Neuronal stem cell (in vitro differentiated cells): ENCODE results near the gene GPANK1.

Experiments
- DNase-seq: peaks from one replicate; pipeline ENCODE4 v3.0.0-alpha.2; 2013; ENCODE audit warnings: low spot score
- H2AFZ ChIP-seq: one replicate; pipeline ENCODE4 v1.6.1; 2013; ENCODE audit warnings: mild to moderate bottlenecking, low read length, inconsistent platforms
- H2AK5ac ChIP-seq: 2 replicates; pipeline ENCODE4 v1.6.1; 2013; ENCODE audit warnings: low read depth, mild to moderate bottlenecking, inconsistent platforms, low read length, moderate library complexity, mixed read lengths
- H2BK120ac ChIP-seq: 2 replicates; pipeline ENCODE4 v1.6.1; 2013; ENCODE audit warnings: low read depth, mild to moderate bottlenecking, inconsistent platforms, low read length, moderate library complexity, mixed read lengths
- H2BK12ac ChIP-seq: one replicate; pipeline ENCODE4 v1.6.1; 2013; ENCODE audit warnings: low read length, inconsistent platforms
- H2BK15ac ChIP-seq: 2 replicates; pipeline ENCODE4 v1.6.1; 2013; ENCODE audit warnings: mild to moderate bottlenecking, low read length, inconsistent platforms, mixed read lengths
- H2BK5ac ChIP-seq: one replicate; pipeline ENCODE4 v1.6.1; 2013; ENCODE audit warnings: inconsistent platforms, mild to moderate bottlenecking, low read length, moderate library complexity
- H3K14ac ChIP-seq: one replicate; pipeline ENCODE4 v1.6.1; 2013; ENCODE audit warnings: low read length, inconsistent platforms
- H3K18ac ChIP-seq: 2 replicates; pipeline ENCODE4 v1.6.1; 2013; ENCODE audit warnings: low read length, inconsistent platforms
- H3K23ac ChIP-seq: 2 replicates; pipeline ENCODE4 v1.6.1; 2013; ENCODE audit warnings: low read depth, mild to moderate bottlenecking, mixed read lengths, low read length, inconsistent platforms; ENCODE audit not compliant: poor library complexity
- H3K27ac ChIP-seq: replicated peaks from 3 replicates; pipeline ENCODE4 v1.5.1; 2013; ENCODE audit warnings: low read length, inconsistent platforms
- H3K27me3 ChIP-seq, 3 experiments: 2 replicates each; pipeline ENCODE4 v1.6.1; 2013; ENCODE audit warnings: low read length in 3 of 3, mild to moderate bottlenecking in 2 of 3, inconsistent platforms in 1 of 3, low read depth in 1 of 3, mixed read lengths in 1 of 3, moderate library complexity in 1 of 3; ENCODE audit not compliant: control insufficient read depth in 3 of 3, insufficient read depth in 3 of 3
- H3K36me3 ChIP-seq, 2 donors: replicated peaks in 1 of 2; 2 replicates each; pipeline ENCODE4 v1.6.1; 2013; ENCODE audit warnings: low read length in 2 of 2; ENCODE audit not compliant: control insufficient read depth in 2 of 2, insufficient read depth in 2 of 2
- H3K4ac ChIP-seq: 2 replicates; pipeline ENCODE4 v1.6.1; 2013; ENCODE audit warnings: inconsistent platforms, mild to moderate bottlenecking, low read length, moderate library complexity
- H3K4me1 ChIP-seq, 2 donors: 1 replicate in 1 of 2; 2 replicates in 1 of 2; pipeline ENCODE4 v1.6.1; 2013; ENCODE audit warnings: low read length in 2 of 2, low read depth in 1 of 2; ENCODE audit not compliant: control insufficient read depth in 2 of 2, insufficient read depth in 1 of 2
- H3K4me2 ChIP-seq: one replicate; pipeline ENCODE4 v1.6.1; 2013; ENCODE audit warnings: mild to moderate bottlenecking, low read length, inconsistent platforms; ENCODE audit not compliant: insufficient read depth, poor library complexity, severe bottlenecking
- H3K4me3 ChIP-seq, 2 donors: 2 replicates each; pipeline ENCODE4 v1.5.1; 2013; ENCODE audit warnings: low read length in 2 of 2, mild to moderate bottlenecking in 2 of 2, inconsistent platforms in 1 of 2, moderate library complexity in 1 of 2
- H3K79me1 ChIP-seq: one replicate; pipeline ENCODE4 v1.6.1; 2013; ENCODE audit warnings: low read depth, mild to moderate bottlenecking, inconsistent platforms, low read length, moderate library complexity
- H3K9ac ChIP-seq: one replicate; pipeline ENCODE4 v1.6.1; 2013; ENCODE audit warnings: mild to moderate bottlenecking, low read depth, low read length, inconsistent platforms; ENCODE audit not compliant: poor library complexity
- H3K9me3 ChIP-seq, 2 donors: replicated peaks in 1 of 2; 2 replicates each; pipeline versions ENCODE3 to v1.6.1; 2013; ENCODE audit warnings: low read length in 2 of 2, mild to moderate bottlenecking in 2 of 2, inconsistent platforms in 1 of 2, low read depth in 1 of 2, mixed read lengths in 1 of 2, moderate library complexity in 1 of 2; ENCODE audit not compliant: control insufficient read depth in 2 of 2, insufficient read depth in 1 of 2
- H4K8ac ChIP-seq: one replicate; pipeline ENCODE4 v1.6.1; 2013; ENCODE audit warnings: low read depth, mild to moderate bottlenecking, inconsistent platforms, low read length, moderate library complexity
- H4K91ac ChIP-seq: one replicate; pipeline ENCODE4 v1.6.1; 2013; ENCODE audit warnings: low read length, low read depth, mild to moderate bottlenecking, inconsistent platforms; ENCODE audit not compliant: poor library complexity
- WGBS, 2 donors: extraction: QIAGEN DNeasy Blood & Tissue Kit; methylation state at CpG; one replicate each; pipeline ENCODE4 v1.1.7; 2013; ENCODE audit warnings: missing lambda C conversion rate in 2 of 2, mixed read lengths in 1 of 2; ENCODE audit not compliant: insufficient read length in 2 of 2, insufficient replicate concordance in 1 of 2; ENCODE audit errors: extremely low coverage in 2 of 2; 5-methylcytosine and 5-hydroxymethylcytosine counted together

GPANK1 gene

DNA sequence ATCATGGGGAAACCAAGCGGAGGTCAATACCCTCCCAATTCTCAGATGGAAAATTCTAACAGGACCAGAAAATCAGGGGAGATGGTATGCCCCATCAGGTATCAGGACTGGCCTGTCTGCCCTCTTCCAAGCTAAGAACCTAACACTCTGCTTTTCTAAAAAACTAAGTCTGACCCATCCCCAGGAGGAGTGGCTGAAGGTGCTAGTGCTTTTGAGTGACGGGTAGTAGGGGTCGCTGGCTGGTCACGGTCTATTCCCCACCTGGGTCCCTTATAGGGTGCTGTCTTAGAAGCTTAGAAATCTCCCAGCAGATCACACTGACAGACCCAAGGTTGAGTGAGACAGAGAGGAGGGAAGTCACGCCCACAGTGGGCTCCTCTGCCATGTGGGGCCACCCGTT lies 28.7 kb upstream of the GPANK1 start:
- Histone ChIP-seq H3K27me3 (no peaks in the 10 kb centered on the region), H3K9me3 (no peaks in the 10 kb centered on the region), H3K36me3 (peaks cover 41 to 94% of the 10 kb centered on the region in 2 donors), H4K8ac (no peak overlapping the region), H3K9ac (no peak overlapping the region), H3K27ac (no peak overlapping the region), H3K4me1 (peaks cover 0 to 2% of the 10 kb centered on the region in 2 donors), H3K14ac (no peak overlapping the region), H2BK12ac (no peak overlapping the region), H3K4ac (no peak overlapping the region), H3K23ac (no peak overlapping the region), H2AFZ (no peak overlapping the region), H2AK5ac (no peak overlapping the region), H3K4me2 (no peak overlapping the region), H4K91ac (no peak overlapping the region), H3K79me1 (no peaks in the 10 kb centered on the region), H3K4me3 (peak overlapping the region in 1 of 2 donors; percentile 16), H3K18ac (no peak overlapping the region), H2BK15ac (no peak overlapping the region), H2BK5ac (no peak overlapping the region), H2BK120ac (no peak overlapping the region)
- no peak for DNase-seq
- no CpG with 5 or more reads among the region's 6 CpGs for WGBS, 2 donors

DNA sequence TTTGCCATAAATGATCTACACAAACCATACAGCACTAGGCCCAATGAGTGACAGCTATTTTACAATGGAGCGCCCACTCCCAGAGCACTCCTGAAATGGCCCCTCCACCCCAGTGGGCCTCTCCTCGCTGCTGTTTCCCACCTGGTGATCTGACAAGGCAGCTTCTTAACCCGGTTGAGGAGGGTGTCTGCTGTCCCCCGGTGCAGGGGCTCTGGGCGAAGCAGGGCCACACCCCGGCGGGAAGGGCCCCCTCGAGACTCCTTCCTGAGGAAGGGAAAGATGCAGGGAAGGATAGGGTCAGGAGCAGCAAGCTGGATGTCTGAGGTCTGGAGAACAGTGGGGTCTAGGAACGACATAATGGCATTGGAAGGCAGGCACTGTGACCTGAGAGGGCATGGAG lies 28.1 kb upstream of the GPANK1 start:
- Histone ChIP-seq H3K18ac (no peak overlapping the region), H3K79me1 (no peaks in the 10 kb centered on the region), H3K9me3 (no peaks in the 10 kb centered on the region), H3K4me1 (peaks cover 0 to 2% of the 10 kb centered on the region in 2 donors), H3K14ac (no peak overlapping the region), H3K27me3 (no peaks in the 10 kb centered on the region), H2BK12ac (no peak overlapping the region), H2BK15ac (no peak overlapping the region), H3K4me2 (no peak overlapping the region), H3K27ac (no peak overlapping the region), H2AFZ (no peak overlapping the region), H2BK5ac (no peak overlapping the region), H3K4ac (no peak overlapping the region), H2AK5ac (no peak overlapping the region), H3K23ac (no peak overlapping the region), H3K9ac (no peak overlapping the region), H4K8ac (no peak overlapping the region), H4K91ac (no peak overlapping the region), H3K4me3 (no peak overlapping the region), H3K36me3 (peaks cover 46 to 95% of the 10 kb centered on the region in 2 donors), H2BK120ac (no peak overlapping the region)
- no peak for DNase-seq
- no CpG with 5 or more reads among the region's 9 CpGs for WGBS, 2 donors

DNA sequence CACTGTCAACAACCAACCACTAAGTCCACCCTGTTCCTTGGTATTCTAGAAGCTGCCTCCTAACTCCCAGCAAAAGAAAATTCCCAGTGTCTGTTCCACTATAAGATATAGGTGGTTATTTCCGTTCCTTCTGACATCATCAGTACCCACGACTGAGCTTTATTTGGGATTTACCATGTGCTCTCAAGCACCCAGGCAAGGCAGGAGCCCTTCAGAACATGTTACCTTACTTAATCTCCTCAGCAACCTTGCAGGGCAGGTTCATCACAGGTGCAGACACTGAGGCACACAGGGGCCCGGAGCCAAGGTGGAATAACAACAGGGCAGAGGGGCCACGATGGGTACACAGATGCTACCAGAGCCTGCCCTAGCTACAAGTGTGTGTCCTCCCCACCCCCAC lies 27.6 kb upstream of the GPANK1 start:
- Histone ChIP-seq H3K9ac (no peak overlapping the region), H3K4ac (no peak overlapping the region), H2BK15ac (no peak overlapping the region), H3K27ac (no peak overlapping the region), H3K23ac (no peak overlapping the region), H2BK12ac (no peak overlapping the region), H3K18ac (no peak overlapping the region), H4K8ac (no peak overlapping the region), H3K4me3 (no peak overlapping the region), H2AK5ac (no peak overlapping the region), H3K79me1 (no peaks in the 10 kb centered on the region), H3K14ac (no peak overlapping the region), H2BK5ac (no peak overlapping the region), H2AFZ (no peak overlapping the region), H3K4me1 (peaks cover 0 to 2% of the 10 kb centered on the region in 2 donors), H3K9me3 (no peaks in the 10 kb centered on the region), H3K4me2 (no peak overlapping the region), H3K27me3 (no peaks in the 10 kb centered on the region), H2BK120ac (no peak overlapping the region), H4K91ac (no peak overlapping the region), H3K36me3 (peaks cover 48 to 95% of the 10 kb centered on the region in 2 donors)
- whole genome bisulfite sequencing, 2 donors, result no CpG with 5 or more reads among the region's 4 CpGs
- no peak for DNase-seq

DNA sequence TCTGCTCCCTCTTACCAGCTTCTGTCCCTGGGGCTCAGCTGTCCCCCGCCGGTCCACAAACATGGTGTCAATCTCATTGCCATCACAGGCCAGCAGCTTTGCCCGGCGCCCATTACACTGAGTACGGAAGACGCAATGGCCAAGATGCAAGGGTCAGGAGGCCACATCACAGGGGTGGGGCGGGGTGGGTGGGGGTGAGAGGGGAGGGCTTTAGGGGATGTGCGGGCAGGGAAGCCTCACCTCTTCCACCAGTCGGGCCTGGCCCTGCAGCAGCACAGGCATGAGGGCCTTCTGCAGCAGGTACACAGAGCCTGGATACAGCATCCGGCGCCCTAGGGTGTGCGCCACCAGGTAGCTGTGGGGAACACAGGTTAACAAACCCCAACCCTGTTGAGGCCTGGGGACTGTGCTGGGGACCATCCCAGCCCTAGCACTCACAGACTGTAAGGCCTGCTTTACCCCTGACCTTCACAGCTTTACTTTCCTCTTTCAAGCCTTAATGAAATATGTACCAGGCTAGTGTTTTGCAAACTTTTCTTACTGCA lies 26.8 kb upstream of the GPANK1 start:
- Histone ChIP-seq H4K91ac (no peak overlapping the region), H3K27ac (no peak overlapping the region), H2BK5ac (no peak overlapping the region), H3K9me3 (no peaks in the 10 kb centered on the region), H2AK5ac (no peak overlapping the region), H2BK120ac (no peak overlapping the region), H3K4me1 (peaks cover 0 to 2% of the 10 kb centered on the region in 2 donors), H3K14ac (no peak overlapping the region), H2BK12ac (no peak overlapping the region), H3K4me3 (no peak overlapping the region), H4K8ac (no peak overlapping the region), H2AFZ (no peak overlapping the region), H3K18ac (no peak overlapping the region), H3K36me3 (peaks cover 51 to 96% of the 10 kb centered on the region in 2 donors), H3K4ac (no peak overlapping the region), H3K4me2 (peak overlapping the region; percentile 18), H3K9ac (no peak overlapping the region), H2BK15ac (no peak overlapping the region), H3K27me3 (no peaks in the 10 kb centered on the region), H3K79me1 (no peaks in the 10 kb centered on the region), H3K23ac (no peak overlapping the region)
- DNase-seq, result no peak
- no CpG with 5 or more reads among the region's 12 CpGs for WGBS, 2 donors
